ENCODE data around the gene FLG.

The FLG gene

GRCh38 chr1:152325111-152325510 lies at the start of gene FLG:
Gene FLG (minus strand): TSS chr1:152325239. CDS start chr1:152315456, 9,783 bp downstream.
- no peak within 1 kb of the TSS for H3K27ac ChIP-seq
- no peak for TF ChIP-seq CTCF (conservative IDR thresholded peaks at IDR 0.05)

- no peak for TF ChIP-seq CTCF (conservative IDR thresholded peaks at IDR 0.05)
- no peak overlapping the region for H3K27ac ChIP-seq
Measured at GRCh38 chr1:152374451-152374850, 49.4 kb upstream of the FLG start.

GRCh38 chr1:152372672-152373071 lies 47.6 kb upstream of the FLG start:
- no peak overlapping the region for H3K27ac ChIP-seq
- no peak for TF ChIP-seq CTCF (conservative IDR thresholded peaks at IDR 0.05)

- H3K27ac ChIP-seq: no peak overlapping the region
- TF ChIP-seq CTCF (conservative IDR thresholded peaks at IDR 0.05): no peak
Measured at GRCh38 chr1:152367436-152367835, 42.4 kb upstream of the FLG start.

GRCh38 chr1:152359906-152360305 lies 34.9 kb upstream of the FLG start, which contains the start of gene FLG2:
Gene FLG2 (minus strand): TSS chr1:152360006. CDS start chr1:152358884, 1,122 bp downstream.
- TF ChIP-seq CTCF (conservative IDR thresholded peaks at IDR 0.05): no peak

GRCh38 chr1:152356736-152357135 lies 31.7 kb upstream of the FLG start:
- TF ChIP-seq CTCF (conservative IDR thresholded peaks at IDR 0.05): no peak
- H3K27ac ChIP-seq: no peak overlapping the region

More at GRCh38 chr1:152359906-152360305, 34.9 kb upstream of the FLG start, which contains the start of gene FLG2:
- no peak within 1 kb of the TSS for H3K27ac ChIP-seq

- no peak for TF ChIP-seq CTCF (conservative IDR thresholded peaks at IDR 0.05)
- H3K27ac ChIP-seq: no peak overlapping the region
Measured at GRCh38 chr1:152349611-152350010, 24.6 kb upstream of the FLG start.

Measured in VCaP (cell line).